Measurements from ENCODE around the gene TMCC3. TPM values are rescaled to one million over a fixed set of nuclear protein-coding genes. Genes with fewer than 3 reads are reported as not detected.

Gene TMCC3
- total RNA-seq, 2 donors from 2014 or later = 65.4 to 79.8 TPM

DNA sequence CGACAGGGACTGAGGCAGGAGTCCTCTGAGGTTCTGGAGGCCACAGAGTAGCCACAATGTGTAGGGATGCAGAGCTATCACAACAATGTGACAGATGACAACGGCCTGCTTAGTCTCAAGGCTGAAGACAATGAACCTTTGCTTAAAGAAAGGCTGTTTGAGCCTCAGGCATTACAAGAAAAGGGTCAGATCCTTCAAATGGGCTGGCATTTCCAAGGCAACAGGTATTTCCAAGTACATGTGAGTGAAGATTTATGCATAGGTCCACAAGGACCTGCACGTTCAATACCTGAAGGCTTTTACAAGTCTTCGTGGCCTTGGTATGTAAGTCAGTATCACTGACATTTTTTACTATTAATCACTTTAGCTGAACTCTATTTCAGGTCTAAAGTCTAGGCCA lies 62.0 kb downstream of the TMCC3 start:
- no peak for DNase-seq
- no peak for ATAC-seq
- intact Hi-C loops (cut with DNase I, micrococcal nuclease) = no loop called here

DNA sequence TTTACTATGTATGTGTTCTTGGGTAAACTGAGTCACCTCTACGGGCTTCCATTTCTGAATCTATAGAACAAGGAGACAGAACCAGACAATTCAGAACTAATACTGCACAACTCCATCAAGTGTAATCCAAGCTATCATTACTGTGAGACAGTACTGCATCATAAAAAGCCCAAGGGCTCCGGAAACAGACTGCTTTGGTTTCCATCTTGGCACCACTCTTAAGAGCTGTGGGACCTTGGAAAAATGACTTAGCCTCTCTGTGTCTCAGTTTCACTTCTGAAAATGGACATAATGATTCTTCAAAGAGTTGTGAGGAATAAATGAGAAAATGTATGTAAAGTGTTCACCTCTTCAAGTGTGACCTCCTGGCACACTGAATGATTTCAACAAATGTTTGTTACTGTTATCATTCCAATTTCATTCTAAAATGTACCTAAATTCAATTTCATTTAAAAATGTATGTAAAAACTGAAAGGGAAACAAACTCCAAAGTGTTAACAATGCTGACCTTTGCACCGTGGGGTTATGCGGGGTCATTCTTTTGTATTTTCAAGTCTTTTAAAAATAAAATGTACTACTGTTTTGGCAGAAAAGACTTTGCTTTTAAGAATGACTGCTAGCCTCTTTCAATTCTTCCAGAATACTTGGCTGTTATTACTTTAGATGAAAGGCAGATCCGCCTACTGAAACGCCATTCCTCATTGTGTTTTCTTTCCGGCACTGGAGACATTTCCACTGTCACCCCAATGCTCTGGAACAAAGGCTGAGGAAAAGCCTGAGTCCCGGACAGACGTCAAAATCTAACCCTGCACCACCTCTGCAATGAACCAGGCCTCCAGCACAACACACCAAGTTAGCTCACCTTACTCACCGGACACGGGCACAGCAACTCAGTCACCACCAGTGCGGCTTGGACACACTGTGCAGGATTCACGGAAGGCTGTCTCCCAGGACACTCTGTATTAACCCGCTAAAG lies 62.8 kb downstream of the TMCC3 start:
- intact Hi-C loops (cut with DNase I, micrococcal nuclease) = no loop called here
- peak; percentile 12 for ATAC-seq
- DNase-seq = no peak

DNA sequence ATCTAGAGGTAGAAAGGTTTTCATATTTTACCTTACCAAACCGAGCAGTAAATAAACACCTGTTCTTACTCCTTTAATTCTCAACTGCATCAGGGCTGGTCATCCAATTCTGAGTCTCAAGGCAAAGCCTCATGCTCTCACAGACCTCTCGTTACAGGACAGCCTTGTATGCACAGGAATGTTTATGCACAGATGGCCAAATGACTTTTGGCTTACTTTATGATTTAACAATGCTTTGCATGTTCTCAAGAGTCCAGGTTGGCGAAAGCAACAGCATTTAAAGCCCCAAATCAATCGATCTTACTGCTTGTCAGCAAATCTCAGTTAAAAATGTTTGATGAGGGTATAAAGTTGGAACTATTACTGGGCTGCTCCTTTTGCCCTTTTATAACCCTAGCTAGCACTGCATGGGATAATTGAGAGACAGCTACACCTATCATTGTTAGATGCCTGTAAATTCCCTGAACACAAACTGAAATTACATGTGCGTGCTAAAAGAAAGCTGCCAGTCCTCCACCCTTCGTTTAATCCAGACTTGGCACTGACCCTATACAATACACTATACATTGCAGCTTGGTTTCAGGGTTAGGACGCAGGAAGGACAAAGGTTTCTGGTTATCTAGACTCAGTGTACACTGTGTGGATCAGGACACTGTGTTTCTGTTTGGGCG lies 63.6 kb downstream of the TMCC3 start:
- ATAC-seq (peak; percentile 79), DNase-seq (peak in 1 of 2 donors; percentile 49)

DNA sequence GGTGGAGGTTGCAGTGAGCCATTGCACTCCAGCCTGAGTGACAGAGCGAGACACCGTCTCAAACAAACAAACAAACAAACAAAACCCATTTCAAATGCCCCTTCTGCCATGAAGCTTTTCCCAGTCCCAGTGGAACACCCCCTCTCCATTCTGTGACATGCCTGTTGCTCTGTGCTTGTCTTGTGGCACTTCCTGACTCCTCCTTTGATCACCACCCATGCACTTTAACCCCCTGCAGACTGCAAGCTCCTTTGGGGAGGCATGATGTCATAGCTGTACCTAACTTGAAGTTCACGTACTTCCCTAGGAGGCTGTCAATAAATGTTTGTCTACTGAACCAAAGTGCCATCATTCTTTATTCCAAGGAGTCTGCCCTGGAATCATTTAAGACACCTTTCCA lies 64.7 kb downstream of the TMCC3 start:
- ATAC-seq = peak; percentile 76

More for the DNA sequence above, 63.6 kb downstream of the TMCC3 start:
- intact Hi-C loops (cut with DNase I, micrococcal nuclease) = no loop called here

DNA sequence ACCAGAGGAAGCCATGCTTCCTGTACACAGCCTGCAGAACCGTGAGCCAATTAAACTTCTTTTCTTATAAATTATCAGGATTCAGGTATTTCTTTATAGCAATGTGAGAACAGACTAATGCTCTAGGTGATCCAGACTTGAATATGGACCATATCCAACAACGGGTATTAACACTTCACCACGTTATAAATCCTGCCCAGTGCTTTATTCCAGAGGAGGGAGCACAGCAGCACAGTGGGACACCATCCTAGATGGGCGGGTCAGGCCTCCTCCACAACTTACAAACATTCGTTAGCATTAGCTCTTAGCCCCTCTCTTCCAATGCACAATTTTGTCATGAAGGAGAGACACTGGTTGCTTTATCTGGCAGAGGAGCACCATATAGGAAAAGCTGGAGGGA lies 66.0 kb downstream of the TMCC3 start:
- intact Hi-C loops (cut with DNase I, micrococcal nuclease) = no loop called here
- no peak for ATAC-seq
- no peak for DNase-seq

More for the DNA sequence above, 64.7 kb downstream of the TMCC3 start:
- peak; percentile 36 to 83 for DNase-seq
- intact Hi-C loops (cut with DNase I, micrococcal nuclease) = no loop called here

DNA sequence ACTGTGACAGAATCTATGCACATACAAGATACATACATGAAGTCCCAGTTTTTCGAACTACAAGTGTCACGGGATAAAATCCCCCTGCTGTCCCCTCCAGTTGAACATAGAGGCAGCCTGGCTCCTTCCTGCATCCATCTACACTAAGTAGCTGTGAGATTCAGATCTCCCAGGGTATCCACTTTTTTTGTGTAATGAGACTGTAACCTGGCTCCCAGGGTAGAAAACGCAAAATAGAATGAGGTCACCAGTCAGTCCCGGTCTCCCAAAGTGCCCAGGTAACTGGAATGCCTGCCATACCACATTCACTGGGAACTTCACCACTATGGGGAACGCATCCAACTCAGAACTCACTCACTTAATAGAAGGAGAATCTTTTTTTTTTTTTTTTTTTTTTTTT lies 67.8 kb downstream of the TMCC3 start:
- ATAC-seq (no peak), DNase-seq (no peak)
- intact Hi-C loops (cut with DNase I, micrococcal nuclease) = no loop called here

DNA sequence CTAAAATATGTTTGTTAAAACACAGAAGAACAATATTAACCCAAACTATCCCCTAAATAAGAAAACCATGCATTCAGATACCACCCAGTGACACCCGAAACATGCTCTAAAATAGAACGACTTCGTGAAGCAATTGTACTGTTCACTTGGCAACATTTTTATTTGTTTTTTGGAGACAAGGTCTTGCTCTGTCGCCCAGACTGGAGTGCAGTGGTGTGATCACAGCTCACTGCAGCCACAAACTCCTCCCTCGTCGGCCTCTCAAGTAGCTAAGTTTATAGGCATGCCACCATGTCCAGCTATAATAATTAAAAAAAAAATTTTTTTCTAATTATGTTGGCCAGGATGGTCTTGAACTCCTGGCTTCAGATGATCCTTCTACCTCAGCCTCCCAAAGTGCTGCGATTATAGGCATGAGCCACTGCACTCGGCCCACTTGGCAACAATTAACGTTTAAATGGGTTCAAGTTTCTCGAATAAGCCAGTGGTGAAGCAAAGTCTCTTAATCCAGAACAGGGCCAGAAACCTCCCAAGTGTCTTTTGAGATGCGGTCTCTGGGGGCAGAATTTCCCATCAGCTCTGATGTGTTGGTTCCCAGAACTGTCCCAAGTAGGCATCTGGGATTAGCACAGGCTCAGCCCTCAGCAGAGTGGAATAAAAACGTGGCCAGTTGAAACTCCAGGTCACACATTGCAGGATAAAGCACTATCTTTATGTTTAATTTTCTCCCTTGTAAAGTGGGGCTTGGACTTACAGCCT lies 74.5 kb downstream of the TMCC3 start:
- intact Hi-C loops (cut with DNase I, micrococcal nuclease) = no loop called here
- ATAC-seq (peak; percentile 10), DNase-seq (no peak)

DNA sequence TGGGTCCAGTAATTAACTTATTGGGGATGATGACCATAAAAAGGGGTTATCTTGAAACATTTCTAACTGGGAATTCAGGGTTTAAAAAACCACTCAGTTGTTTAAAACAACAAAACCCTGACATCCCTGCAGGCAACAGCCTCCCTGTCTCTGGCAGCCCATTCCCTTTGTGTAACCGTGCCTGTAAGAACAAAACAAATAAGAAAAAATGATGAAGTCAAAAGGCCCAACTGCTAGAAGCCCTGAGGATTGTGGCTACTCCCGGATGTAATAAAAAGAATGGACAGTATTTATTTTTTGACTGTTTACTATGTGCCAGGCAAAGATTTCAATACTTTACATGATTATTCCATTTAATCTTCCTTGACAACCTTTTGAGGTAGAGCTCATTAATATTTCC lies 75.3 kb downstream of the TMCC3 start:
- no peak for DNase-seq
- ATAC-seq = no peak
- intact Hi-C loops (cut with DNase I, micrococcal nuclease) = no loop called here

DNA sequence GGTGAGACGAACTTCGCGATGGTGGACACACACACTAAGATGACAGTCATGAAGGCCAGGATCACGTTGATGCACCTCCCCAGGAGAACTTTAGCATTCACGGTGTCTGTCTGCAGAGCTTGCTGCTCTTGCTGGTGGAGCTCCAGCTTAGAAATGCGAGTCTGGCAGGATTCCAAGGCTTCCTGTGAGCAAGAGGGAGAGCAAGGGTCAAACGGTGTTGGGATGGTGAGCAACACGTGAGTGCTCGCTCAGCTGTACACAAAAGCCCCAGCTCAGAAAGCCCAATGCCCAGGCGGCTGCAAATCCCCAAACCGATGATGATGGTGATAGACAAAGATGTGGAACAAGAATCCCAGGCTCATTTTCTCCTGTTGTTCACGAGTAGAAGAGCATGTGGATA lies 78.8 kb downstream of the TMCC3 start:
- intact Hi-C loops (cut with DNase I, micrococcal nuclease) = no loop called here
- DNase-seq (peak; percentile 84 to 85), ATAC-seq (peak; percentile 96)

DNA sequence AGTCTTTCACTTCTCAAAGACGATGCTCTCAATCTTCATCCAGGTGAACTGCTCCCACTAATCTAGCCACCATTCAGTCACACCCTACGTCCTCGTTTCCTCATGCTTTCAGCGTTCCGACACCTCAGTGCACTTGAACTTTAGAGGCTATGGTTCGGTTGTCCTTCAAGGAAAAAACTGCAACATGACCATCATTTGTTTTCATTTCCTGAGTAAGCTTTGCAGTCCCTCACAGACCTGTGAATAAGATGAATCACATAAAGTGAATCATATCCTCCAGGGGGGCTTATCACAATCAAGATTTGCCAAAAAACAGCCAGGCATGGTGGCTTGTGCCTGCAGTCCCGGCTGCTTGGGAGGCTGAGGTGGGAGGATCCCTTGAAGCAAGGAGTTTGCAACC lies 80.2 kb downstream of the TMCC3 start:
- intact Hi-C loops (cut with DNase I, micrococcal nuclease) = no loop called here
- DNase-seq (no peak), ATAC-seq (no peak)

DNA sequence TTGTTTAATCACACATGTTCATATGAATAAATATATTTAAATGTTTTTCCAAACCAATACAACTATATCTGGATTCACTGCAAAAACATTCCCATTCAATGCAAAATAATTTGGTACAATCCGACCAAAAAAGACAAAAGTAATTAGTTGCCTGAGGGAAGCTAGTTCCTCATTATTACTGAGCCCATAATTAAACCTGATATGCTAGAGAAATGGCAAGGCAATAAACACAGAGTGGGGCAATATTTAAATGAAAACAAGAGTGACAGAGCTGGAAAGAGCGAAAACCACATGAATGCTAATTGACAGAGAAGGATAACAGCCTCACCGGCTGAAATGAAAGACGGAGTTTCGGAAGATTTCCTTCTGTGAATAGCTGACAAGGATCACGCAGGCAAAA lies 82.6 kb downstream of the TMCC3 start:
- no peak for ATAC-seq
- DNase-seq = no peak
- intact Hi-C loops (cut with DNase I, micrococcal nuclease) = no loop called here

DNA sequence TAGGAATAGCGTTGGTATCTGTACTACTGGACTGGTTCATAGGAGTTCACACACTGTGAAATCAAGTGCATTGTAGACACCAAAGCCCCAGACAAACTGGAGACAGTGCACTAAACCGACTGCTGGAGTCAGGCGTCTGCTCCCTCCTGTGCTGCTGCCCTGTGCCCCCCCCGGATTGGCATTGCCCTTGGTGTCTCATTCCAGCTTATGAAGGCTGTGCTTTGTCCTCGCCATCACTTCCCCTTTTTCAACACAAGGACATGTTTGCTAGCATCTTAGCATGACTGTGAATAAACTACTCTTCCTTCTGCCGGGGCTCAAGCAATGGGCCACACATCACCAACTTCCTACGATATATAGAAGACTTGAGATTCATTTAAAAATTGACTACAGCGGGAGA lies 84.0 kb downstream of the TMCC3 start:
- DNase-seq (no peak), ATAC-seq (no peak)
- intact Hi-C loops (cut with DNase I, micrococcal nuclease) = no loop called here

DNA sequence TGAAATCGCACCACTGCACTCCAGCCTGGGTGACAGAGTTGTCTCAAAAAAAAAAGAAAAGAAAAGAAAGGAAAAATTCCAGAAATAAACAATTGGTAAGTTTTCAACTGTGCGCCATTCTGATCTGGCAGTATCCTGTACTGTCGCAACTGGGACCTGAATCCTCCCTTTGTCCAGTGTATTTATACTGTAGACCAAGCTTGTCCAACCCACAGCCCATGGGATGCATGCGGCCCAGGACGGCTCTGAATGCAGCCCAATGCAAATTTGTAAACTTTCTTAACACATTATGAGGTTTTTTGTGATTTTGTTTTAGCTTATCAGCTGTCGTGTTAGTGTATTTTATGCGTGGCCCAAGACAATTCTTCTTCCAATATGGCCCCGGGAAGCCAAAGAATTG lies 84.7 kb downstream of the TMCC3 start:
- ATAC-seq (no peak), DNase-seq (no peak)
- intact Hi-C loops (cut with DNase I, micrococcal nuclease) = no loop called here

DNA sequence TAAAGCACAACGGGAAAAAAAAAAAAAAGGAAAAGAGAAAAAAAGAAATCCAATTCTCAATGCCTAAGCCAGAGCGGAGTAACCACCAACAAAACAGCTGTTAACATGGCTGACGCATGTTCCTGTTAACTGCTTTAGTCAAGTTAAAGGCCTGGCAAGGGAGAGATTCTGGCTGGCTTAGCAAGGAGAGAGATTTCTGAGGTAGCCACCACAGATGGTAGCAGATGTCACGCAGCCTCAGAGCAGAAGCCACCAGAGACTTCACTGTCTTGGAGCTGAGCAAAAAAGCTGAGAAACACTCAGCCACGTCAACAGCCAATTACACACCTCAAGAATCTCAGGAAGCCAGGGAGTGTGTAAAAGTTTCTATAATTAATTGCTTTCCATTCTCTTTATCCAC lies 87.1 kb downstream of the TMCC3 start:
- intact Hi-C loops (cut with DNase I, micrococcal nuclease) = no loop called here
- DNase-seq = no peak
- ATAC-seq = no peak

DNA sequence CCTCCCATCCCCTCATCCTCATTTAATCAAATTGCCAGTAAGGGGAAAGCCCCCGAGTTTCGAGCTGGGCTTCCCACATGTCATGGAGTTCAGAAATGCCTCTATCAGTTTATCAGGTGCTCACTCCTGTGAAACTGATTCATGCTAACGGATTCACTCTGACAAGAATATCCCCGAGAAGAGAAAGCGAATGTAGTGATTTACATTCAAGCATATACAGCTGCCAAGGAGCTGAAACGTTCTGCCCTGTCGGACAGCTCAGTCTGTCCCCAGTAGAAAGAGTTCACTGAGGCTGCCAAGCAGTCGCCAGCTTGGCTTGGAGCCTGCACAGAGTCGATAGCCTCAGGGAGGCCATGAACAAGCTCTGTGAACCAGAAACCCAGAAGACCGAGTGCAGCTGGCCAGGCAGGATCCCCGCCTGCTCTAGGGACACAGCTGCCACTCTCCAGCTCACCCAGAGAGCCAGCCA lies 88.4 kb downstream of the TMCC3 start:
- DNase-seq = peak in 1 of 2 donors; percentile 49
- intact Hi-C loops (cut with DNase I, micrococcal nuclease) = no loop called here
- ATAC-seq = no peak

DNA sequence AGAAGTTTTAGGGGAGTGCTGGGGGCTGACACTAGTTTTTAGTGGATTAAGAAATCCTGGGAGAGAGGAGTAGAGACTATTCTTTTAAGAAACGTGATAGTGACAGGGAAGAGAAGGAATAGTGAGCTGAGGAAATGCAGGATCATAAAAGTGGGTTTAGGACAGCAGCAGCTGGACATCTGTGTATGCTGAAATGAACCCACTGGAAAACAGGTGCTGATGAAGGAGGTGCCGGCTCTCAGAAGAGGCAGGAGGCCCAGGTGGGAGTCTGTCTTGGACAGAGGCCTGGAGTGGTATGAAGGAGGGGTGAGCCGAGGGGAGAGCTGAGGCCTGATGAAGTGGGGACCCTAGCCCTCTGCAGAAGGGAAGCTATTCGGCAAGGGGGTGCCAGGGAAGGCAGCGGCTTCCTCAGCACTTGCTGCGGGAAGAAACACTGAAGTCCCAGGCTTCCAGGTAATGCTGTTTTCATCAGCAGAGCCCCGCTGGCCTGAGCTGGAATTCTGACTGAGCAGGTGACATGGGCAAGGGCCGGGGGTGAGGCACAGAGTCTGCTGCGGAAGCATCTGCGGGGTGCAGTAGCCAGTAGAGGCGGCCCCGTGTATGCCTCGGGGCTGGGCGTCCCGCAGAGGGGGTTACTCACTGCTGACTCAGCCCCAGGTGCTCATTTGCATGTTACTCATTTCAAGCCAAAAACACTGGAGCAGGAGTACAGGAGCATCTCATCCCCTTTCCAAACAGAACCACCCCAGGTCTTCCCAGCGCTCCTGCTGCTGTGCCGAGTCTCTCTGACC lies 89.7 kb downstream of the TMCC3 start:
- DNase-seq = peak; percentile 42 to 73
- ATAC-seq = no peak
- intact Hi-C loops (cut with DNase I, micrococcal nuclease) = no loop called here

DNA sequence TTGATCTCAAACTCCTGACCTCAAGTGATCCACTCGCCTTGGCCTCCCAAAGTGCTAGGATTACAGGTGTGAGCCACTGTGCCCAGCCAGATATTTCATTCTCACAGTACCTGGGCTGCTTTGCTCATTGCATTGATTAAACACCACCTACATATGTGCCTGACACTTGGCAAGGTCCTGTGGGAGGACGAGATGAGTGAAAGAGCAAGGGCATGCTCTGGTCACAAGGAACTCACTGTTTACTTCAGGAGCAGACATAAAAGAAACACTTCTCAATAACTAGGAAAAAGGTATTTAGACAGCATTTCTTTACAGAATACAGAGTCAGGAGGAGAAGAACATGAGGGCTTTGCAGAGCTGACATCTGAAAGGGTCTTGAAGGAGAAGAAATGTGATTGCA lies 91.7 kb downstream of the TMCC3 start:
- peak; percentile 58 for ATAC-seq
- no peak for DNase-seq
- intact Hi-C loops (cut with DNase I, micrococcal nuclease) = no loop called here

DNA sequence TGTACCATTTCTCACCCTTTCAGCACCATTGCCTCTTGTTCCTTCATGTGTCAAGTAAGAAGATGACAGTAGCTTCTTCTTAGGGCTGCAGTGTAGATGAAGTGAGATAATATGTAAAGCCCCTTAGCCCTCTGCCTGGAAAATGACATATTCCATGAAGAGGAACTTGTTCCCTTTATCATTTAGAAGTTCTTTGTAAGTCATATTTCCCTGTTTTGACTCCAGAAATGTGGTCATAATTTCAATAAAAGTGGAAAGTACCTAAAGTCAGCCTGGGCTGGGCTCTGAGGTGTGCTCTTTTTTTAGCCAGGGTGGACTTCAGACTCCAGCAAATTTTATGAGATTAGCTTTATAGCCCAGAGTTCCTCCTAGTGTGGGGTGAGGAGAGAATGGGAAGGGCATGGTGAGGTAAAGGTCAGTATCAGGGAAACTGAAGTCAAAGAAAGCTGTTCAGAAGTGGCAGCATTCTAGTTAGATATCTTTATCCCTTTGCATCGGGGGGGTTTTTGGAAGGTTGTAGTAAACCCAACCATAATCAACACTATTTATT lies 92.5 kb downstream of the TMCC3 start:
- peak; percentile 92 for ATAC-seq
- intact Hi-C loops (cut with DNase I, micrococcal nuclease) = no loop called here
- peak in 1 of 2 donors; percentile 48 for DNase-seq
